GM12892 (cell line): ENCODE results near the gene FADS6.

Experiments
- POLR2A ChIP-seq: IDR thresholded peaks from 2 replicates; pipeline ENCODE4 v1.6.1; 2011; ENCODE audit warnings: low read depth, low read length, control low read depth
- POLR2AphosphoS5 ChIP-seq: IDR thresholded peaks from 2 replicates; pipeline ENCODE4 v1.6.1; 2011; ENCODE audit warnings: low read depth, low read length, control low read depth

DNA sequence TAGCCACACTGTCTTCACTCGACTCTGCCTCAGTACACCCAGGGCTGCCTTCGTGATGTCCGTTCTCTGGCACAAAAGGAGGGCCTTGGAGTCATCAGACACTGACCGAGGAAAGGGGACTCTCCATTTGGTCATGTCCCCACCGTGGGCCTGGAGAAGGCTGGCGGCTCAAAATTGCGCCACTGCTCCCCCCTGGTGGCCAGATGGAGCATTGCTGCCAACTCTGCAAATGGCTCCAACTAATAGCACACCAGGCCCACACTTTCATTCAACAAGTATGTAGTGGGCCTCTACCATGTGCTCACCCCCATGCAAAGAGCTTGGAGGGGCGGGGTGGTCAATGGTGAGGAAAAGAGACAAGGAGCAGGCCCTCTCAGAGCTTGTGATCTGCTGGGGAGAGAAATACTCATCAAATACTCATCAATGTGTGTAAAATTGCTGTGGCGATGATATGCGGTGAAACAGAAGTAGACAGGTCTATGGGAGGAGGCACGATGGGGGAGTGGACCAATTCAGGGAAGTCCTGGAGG lies 28.5 kb downstream of the FADS6 start:
- TF ChIP-seq POLR2A (no peak), POLR2AphosphoS5 (no peak)
